Large intestine (tissue), 3 donors: ENCODE results near the gene VPS72. TPM values are rescaled to one million over a fixed set of nuclear protein-coding genes. Genes with fewer than 3 reads are reported as not detected.

Source experiments
- DNase-seq, 2 donors: peaks; one replicate each; pipeline versions ENCODE4 v3.0.0 to v3.0.0-alpha.2; 2013
- H3K27ac ChIP-seq: one replicate; pipeline ENCODE4 v1.5.1; 2013; ENCODE audit warnings: low read length
- H3K27me3 ChIP-seq: 2 replicates; pipeline ENCODE4 v1.6.1; 2013; ENCODE audit warnings: low read length; ENCODE audit not compliant: control insufficient read depth, insufficient read depth
- H3K36me3 ChIP-seq: 2 replicates; pipeline ENCODE4 v1.6.1; 2013; ENCODE audit warnings: low read length; ENCODE audit not compliant: control insufficient read depth, insufficient read depth
- H3K4me1 ChIP-seq: one replicate; pipeline ENCODE4 v1.6.1; 2013; ENCODE audit warnings: low read length; ENCODE audit not compliant: control insufficient read depth, insufficient read depth
- H3K4me3 ChIP-seq: one replicate; pipeline ENCODE4 v1.5.1; 2013; ENCODE audit warnings: low read length
- H3K9me3 ChIP-seq: one replicate; pipeline ENCODE4 v1.6.1; 2013; ENCODE audit warnings: mild to moderate bottlenecking, low read depth, low read length, moderate library complexity; ENCODE audit not compliant: control insufficient read depth
- WGBS: methylation state at CpG from one replicate; pipeline ENCODE4 v1.1.5; 2013; ENCODE audit warnings: low lambda C conversion rate; ENCODE audit not compliant: insufficient coverage; 5-methylcytosine and 5-hydroxymethylcytosine counted together
- polyA plus RNA-seq: library from polyadenylated mRNA; unstranded; fragments of 120-200 nt; gene quantifications from one replicate; pipeline ENCODE4 v1.2.1, GENCODE V29; 2013

The VPS72 gene
- polyA plus RNA-seq, 1 donor, result 43.7 TPM

DNA sequence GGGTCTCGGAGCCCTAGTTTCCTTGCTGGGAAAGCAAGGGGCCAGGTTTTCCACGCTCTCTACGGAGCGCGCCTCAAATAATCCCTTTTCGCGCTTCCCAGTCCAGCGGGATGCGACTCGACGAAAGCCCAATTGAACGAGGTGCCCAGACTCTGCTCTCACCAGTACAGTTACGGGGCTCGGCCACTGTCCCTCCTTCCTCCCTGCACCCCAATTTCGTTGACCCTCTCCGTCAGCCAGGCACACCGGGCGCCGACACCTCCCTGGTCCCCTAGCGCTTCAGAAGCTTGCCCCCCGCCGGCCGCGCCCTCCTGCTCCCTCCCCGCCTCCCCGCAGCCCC, 44.0 kb downstream of the VPS72 start:
- no CpG with 5 or more reads among the region's 26 CpGs for WGBS
- DNase-seq, result no peak
- Histone ChIP-seq H3K27ac (peak overlapping the region; percentile 24), H3K9me3 (no peaks in the 10 kb centered on the region), H3K36me3 (peaks cover 4% of the 10 kb centered on the region), H3K27me3 (peaks cover 4% of the 10 kb centered on the region), H3K4me1 (peaks cover 29% of the 10 kb centered on the region), H3K4me3 (peak overlapping the region; percentile 92)

DNA sequence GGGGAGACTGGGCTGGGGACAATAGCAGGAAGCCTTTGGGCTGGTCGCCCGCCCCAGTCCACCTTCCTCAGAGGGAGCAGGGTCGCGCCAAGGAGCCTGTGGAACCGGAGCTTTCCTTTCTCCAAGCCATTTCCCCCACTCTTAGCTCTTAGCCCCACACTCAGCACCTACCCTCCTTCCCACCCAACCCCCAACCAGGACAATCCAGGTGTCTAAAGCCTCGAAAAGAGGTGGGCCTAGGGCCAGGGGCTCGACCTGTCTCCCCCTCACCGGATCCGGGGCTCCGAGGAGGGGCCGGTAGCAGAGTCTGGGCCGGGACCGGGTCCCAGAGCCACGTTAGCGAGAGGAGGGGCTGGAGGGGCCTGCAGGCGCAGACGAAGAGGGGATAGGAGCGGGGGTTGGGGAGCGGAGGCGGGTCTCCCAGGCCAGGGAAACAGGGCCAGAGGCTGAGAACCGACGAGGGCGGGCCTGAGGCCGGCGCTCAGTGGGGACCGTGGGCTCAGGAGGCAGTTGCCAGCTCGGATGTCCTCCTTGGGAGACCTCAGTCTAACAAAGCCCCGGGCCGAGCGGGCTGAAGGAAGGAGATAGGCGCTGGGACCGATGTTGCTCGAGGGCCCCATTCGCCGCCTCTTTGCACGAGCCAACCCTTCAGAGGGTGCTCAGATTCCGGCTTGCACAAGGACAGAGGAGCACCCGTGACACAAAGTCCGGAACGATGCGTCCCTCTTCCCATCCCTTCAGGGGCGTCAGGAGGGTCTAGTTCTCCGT, 44.5 kb downstream of the VPS72 start:
- DNase-seq, result peak in 1 of 2 donors; percentile 63
- Histone ChIP-seq H3K36me3 (peaks cover 4% of the 10 kb centered on the region), H3K4me1 (peaks cover 29% of the 10 kb centered on the region), H3K27ac (no peak overlapping the region), H3K9me3 (no peaks in the 10 kb centered on the region), H3K4me3 (peak overlapping the region; percentile 92), H3K27me3 (peaks cover 4% of the 10 kb centered on the region)
- WGBS, result 20% methylated on average over 1 of the region's 43 CpGs

DNA sequence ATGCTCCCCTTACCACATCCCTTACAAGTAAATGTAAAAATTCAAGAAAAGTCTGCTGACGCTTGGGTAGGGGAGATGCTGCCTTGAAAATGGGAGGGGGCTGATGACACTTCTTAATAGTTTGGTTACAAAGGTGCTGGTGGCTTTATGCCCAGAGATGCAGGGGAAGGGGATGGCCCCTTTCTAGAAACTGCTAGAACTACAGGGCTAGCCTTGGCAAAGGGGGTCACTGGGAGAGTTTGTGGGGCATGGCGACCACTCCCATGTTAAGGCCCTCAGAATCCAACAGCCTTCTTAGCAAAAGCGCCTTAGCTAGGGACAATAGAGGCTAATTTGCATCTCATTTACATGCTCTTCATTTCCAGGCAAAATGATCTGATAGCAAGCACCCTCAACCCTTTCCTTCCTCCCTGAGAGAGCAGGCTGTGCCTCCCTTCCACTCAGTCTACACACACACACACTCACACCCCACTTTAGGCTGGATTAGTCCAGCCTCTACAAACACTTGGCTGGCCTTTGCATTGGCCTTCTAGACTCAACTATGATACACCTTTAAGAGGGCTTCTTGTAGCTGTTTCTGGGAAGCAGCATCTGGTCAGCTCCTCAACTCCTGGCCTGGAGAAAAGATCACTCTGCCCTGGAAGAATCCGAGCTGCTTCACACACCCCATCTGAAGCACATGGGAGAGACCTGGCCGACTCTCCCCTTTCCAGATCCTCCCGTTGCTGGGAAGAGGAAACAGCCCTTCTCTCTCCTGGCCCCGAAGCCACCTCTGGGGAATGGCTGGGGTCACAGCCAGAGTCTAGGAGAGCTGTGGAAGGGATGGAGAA, 45.3 kb downstream of the VPS72 start:
- H3K27ac ChIP-seq, result no peak overlapping the region
- peaks cover 29% of the 10 kb centered on the region for H3K4me1 ChIP-seq
- no peaks in the 10 kb centered on the region for H3K9me3 ChIP-seq
- H3K36me3 ChIP-seq, result peaks cover 10% of the 10 kb centered on the region
- peaks cover 4% of the 10 kb centered on the region for H3K27me3 ChIP-seq
- 80% methylated on average over 1 of the region's 7 CpGs for WGBS
- peak overlapping the region; percentile 92 for H3K4me3 ChIP-seq
- no peak for DNase-seq

DNA sequence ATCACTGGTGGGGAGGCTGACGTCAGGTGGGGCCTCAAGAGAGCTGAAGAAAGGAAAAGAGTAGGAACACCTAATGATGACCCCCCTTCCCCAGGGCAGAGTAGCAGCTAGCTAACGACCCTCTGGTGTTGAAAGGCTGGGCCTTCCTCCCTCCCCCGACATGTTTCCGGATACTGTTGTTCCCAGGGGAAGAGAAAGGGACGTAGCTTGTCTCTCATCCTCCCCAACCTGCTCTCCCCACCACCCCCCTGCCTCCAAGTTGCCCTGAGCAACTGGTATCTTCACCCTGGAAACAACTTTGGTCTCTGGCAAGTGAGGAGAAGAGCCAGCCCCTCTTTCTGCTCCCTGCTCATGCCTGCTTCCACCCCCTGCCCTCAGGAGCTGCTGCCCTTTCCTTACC, 46.0 kb downstream of the VPS72 start:
- whole genome bisulfite sequencing, result no CpG with 5 or more reads among the region's 5 CpGs

DNA sequence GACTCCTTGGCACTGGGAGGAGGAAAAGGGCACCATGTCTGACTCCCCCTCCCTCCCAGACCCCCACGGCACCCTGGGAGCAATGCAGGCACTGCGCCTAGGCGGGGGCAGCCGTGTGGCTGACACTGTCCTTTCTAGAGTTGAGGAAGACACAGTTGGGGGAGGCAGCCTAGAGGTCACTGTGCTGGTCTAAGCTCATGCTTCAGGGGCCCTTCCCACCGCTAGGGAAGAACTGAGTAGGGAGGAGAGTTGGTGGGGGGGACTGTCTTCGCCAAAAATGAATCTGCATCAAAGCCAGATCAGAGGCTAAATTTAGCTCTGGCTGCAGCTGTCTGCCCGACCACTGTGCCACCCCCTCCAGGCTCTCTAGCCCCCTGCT, 47.0 kb downstream of the VPS72 start:
- Histone ChIP-seq H3K36me3 (peaks cover 21% of the 10 kb centered on the region), H3K9me3 (no peaks in the 10 kb centered on the region), H3K4me3 (no peak overlapping the region), H3K27me3 (peaks cover 4% of the 10 kb centered on the region), H3K4me1 (peaks cover 28% of the 10 kb centered on the region), H3K27ac (no peak overlapping the region)
- no CpG with 5 or more reads among the region's 7 CpGs for WGBS
- DNase-seq, result no peak

More for the DNA sequence above, 46.0 kb downstream of the VPS72 start:
- H3K4me3 ChIP-seq, result no peak overlapping the region
- H3K36me3 ChIP-seq, result peaks cover 16% of the 10 kb centered on the region
- no peak overlapping the region for H3K27ac ChIP-seq
- H3K9me3 ChIP-seq, result no peaks in the 10 kb centered on the region
- peaks cover 4% of the 10 kb centered on the region for H3K27me3 ChIP-seq
- H3K4me1 ChIP-seq, result peaks cover 29% of the 10 kb centered on the region
- DNase-seq, result no peak

DNA sequence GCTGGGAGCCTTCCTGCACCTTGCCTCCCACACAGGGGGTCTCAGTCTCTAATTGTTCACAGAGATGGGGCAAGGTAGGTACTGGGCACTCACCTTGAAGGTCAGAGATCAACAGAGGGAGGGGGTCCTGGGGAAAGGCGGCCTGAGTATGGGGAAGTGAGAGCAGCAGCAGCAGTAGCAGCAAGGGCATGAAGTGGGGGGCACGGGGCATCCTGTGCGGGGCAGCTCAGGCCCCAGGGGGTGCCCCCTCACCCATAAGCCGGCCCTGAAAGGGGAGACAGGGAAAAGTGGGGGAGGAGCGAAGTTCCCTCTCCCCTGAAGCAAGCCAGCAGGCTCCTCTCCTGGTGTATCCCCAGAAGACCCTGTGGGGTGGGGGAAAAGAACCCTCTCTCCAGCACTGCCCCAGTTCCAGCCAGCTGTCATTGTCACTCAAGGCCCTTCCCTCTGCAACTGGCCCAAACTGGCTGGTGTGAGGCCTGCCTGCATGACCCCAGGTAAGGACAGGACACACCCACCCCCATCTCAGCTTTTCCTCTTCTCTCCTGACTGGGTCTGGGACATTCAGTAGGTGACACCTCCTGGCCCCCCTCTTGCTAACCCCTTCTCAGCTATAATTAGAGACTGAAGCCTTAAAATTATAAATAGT, 47.5 kb downstream of the VPS72 start:
- no peak for DNase-seq
- Histone ChIP-seq H3K27me3 (peaks cover 4% of the 10 kb centered on the region), H3K9me3 (no peaks in the 10 kb centered on the region), H3K27ac (no peak overlapping the region), H3K4me1 (peaks cover 23% of the 10 kb centered on the region), H3K4me3 (no peak overlapping the region), H3K36me3 (peaks cover 27% of the 10 kb centered on the region)
- no CpG with 5 or more reads among the region's 5 CpGs for WGBS

DNA sequence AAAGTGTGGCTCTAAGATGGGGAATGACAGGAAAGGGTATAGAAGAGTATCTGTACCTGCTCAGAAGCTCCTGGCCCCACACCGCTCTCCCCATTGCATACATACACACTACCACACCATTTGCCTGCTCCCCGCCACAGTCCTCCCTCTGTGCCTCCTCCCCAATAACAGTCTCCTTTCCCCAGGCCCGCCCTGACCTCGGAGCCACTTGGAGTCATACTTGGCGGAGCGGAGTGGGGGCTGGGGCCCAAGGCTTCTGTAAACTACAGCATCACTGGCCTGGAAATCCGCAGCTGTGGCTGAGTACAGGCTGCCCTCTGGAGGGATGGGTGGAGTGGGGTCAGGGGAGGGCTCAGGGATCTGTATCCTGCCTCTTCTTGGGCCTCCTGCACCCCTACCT, 52.2 kb downstream of the VPS72 start:
- Histone ChIP-seq H3K27me3 (no peaks in the 10 kb centered on the region), H3K4me3 (no peak overlapping the region), H3K27ac (no peak overlapping the region), H3K4me1 (no peaks in the 10 kb centered on the region), H3K9me3 (no peaks in the 10 kb centered on the region), H3K36me3 (peaks cover 43% of the 10 kb centered on the region)
- no CpG with 5 or more reads among the region's 7 CpGs for WGBS
- DNase-seq, result no peak

DNA sequence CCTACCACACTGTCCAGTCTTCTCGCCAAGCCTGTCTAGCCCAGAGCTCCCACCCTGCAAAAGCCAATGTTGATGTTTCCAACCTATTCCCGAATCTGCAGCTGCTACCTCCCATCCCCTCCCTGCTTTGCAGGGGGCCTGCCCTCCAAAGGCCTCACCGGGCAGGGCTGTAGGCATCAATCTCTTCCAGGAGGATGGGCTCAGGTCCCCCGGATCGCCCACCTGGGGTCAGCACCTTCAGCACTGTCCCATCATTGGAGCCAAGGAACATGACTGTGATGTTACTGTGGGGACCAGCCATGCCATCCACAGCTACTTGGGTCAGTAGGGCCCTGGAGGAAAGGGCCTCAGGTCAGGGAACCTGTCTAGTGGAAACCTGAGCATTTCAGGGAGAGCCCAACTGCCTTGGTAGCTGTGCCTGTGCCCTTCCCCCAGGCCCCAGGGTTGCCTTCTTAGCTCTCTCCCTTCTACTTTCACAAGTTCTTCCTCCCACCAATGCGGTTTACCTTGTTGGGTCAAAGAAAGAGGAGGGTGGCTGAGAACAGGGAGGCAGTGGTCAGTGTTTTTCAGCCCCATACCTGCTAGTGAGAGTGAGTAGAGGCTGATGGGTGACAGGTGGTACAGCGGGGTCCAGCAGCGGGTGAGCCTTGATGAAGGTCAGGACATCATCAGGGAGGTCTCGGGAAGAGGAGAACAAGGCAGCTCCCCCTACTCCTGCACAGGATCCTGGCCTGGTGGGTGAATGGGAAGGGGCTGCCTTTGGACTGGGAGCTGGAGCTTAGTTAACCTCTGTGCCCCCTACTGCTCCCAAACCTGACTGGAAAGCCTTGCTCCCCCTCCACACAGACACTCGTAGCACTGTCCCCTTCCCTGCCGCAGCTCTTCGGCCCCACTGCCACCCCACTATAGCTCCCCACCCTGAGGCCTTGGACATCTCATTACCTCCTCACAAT, 54.3 kb downstream of the VPS72 start:
- WGBS, result no CpG with 5 or more reads among the region's 12 CpGs
- H3K36me3 ChIP-seq, result peaks cover 39% of the 10 kb centered on the region
- no peak for DNase-seq

DNA sequence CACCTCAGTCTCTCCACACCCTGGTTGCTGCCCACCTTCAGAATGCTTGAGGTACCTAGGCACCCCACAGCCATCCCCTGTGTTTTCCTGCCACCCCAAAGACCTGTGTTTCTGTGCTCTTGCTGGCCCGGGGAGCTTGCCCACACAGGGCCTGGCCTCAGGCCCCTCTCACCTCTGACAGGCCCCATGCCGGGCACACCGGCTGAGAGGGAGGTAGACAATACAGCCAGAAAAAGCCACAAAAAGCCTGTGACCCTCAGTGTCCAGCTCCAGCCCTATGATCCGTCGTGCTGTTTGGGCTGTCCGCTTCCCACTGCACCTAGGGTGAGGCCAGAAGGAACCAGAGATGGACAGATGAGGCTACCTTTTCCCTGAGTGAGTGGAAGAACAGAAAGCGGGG, 55.0 kb downstream of the VPS72 start:
- Histone ChIP-seq H3K9me3 (peaks cover 4% of the 10 kb centered on the region), H3K4me1 (peaks cover 10% of the 10 kb centered on the region), H3K4me3 (no peak overlapping the region), H3K36me3 (peaks cover 37% of the 10 kb centered on the region), H3K27me3 (peaks cover 5% of the 10 kb centered on the region), H3K27ac (no peak overlapping the region)
- DNase-seq, result no peak
- WGBS, result no CpG with 5 or more reads among the region's 7 CpGs

More for the DNA sequence above, 54.3 kb downstream of the VPS72 start:
- H3K4me3 ChIP-seq, result no peak overlapping the region
- H3K9me3 ChIP-seq, result peaks cover 4% of the 10 kb centered on the region
- peaks cover 6% of the 10 kb centered on the region for H3K4me1 ChIP-seq
- no peak overlapping the region for H3K27ac ChIP-seq
- H3K27me3 ChIP-seq, result peaks cover 3% of the 10 kb centered on the region
